ENCODE measurements around the gene LBX1.

LBX1 gene

GRCh38 chr10:101267290-101267680 is 38.0 kb upstream of the LBX1 start:
- no peak for TF ChIP-seq CTCF (conservative IDR thresholded peaks at IDR 0.05; ENCODE audit: low read depth, low read length)
- no peak for DNase-seq (ENCODE audit: low read depth)
- H3K4me3 ChIP-seq (ENCODE audit: low read depth, low read length): no peak overlapping the region

GRCh38 chr10:101266381-101267289 is 37.4 kb upstream of the LBX1 start:
- no peak for TF ChIP-seq CTCF (conservative IDR thresholded peaks at IDR 0.05; ENCODE audit: low read depth, low read length)
- no peak overlapping the region for H3K4me3 ChIP-seq (ENCODE audit: low read depth, low read length)
- DNase-seq (ENCODE audit: low read depth): no peak

- no peak overlapping the region for H3K4me3 ChIP-seq (ENCODE audit: low read depth, low read length)
- no peak for DNase-seq (ENCODE audit: low read depth)
- TF ChIP-seq CTCF (conservative IDR thresholded peaks at IDR 0.05; ENCODE audit: low read depth, low read length): no peak
These were observed 34.0 kb upstream of the LBX1 start for GRCh38 chr10:101263150-101263752.

- H3K4me3 ChIP-seq (ENCODE audit: low read depth, low read length): no peak overlapping the region
- no peak for TF ChIP-seq CTCF (conservative IDR thresholded peaks at IDR 0.05; ENCODE audit: low read depth, low read length)
These were observed 32.9 kb upstream of the LBX1 start for GRCh38 chr10:101262147-101262546.

GRCh38 chr10:101261702-101262101 is 32.4 kb upstream of the LBX1 start:
- no peak for DNase-seq (ENCODE audit: low read depth)
- no peak overlapping the region for H3K4me3 ChIP-seq (ENCODE audit: low read depth, low read length)
- no peak for TF ChIP-seq CTCF (conservative IDR thresholded peaks at IDR 0.05; ENCODE audit: low read depth, low read length)

More at GRCh38 chr10:101262147-101262546, 32.9 kb upstream of the LBX1 start:
- no peak for DNase-seq (ENCODE audit: low read depth)

GRCh38 chr10:101260764-101261481 is 31.7 kb upstream of the LBX1 start:
- no peak for DNase-seq (ENCODE audit: low read depth)
- no peak for TF ChIP-seq CTCF (conservative IDR thresholded peaks at IDR 0.05; ENCODE audit: low read depth, low read length)
- H3K4me3 ChIP-seq (ENCODE audit: low read depth, low read length): no peak overlapping the region

Data from choroid plexus epithelial cell (primary cell).